ENCODE data around the gene RCBTB2.
A peak's percentile ranks its signal among the peaks of the same experiment; 100 is the strongest.

RCBTB2 gene

GRCh38 chr13:48569104-48569666 lies 36.3 kb upstream of the RCBTB2 start:
- H3K36me3 Mint-ChIP-seq, result no peaks in the 10 kb centered on the region
- peaks cover 7% of the 10 kb centered on the region for H3K4me1 Mint-ChIP-seq
- H3K27ac Mint-ChIP-seq, result no peak overlapping the region
- H3K27me3 Mint-ChIP-seq, result peaks cover 4% of the 10 kb centered on the region
- no peak overlapping the region for H3K4me3 Mint-ChIP-seq
- no peaks in the 10 kb centered on the region for H3K9me3 Mint-ChIP-seq

GRCh38 chr13:48568370-48569103 lies 35.7 kb upstream of the RCBTB2 start:
- Mint-ChIP-seq H3K36me3 (no peaks in the 10 kb centered on the region), H3K9me3 (no peaks in the 10 kb centered on the region), H3K27me3 (peaks cover 5% of the 10 kb centered on the region), H3K4me3 (no peak overlapping the region), H3K27ac (no peak overlapping the region), H3K4me1 (peaks cover 7% of the 10 kb centered on the region)

DNA sequence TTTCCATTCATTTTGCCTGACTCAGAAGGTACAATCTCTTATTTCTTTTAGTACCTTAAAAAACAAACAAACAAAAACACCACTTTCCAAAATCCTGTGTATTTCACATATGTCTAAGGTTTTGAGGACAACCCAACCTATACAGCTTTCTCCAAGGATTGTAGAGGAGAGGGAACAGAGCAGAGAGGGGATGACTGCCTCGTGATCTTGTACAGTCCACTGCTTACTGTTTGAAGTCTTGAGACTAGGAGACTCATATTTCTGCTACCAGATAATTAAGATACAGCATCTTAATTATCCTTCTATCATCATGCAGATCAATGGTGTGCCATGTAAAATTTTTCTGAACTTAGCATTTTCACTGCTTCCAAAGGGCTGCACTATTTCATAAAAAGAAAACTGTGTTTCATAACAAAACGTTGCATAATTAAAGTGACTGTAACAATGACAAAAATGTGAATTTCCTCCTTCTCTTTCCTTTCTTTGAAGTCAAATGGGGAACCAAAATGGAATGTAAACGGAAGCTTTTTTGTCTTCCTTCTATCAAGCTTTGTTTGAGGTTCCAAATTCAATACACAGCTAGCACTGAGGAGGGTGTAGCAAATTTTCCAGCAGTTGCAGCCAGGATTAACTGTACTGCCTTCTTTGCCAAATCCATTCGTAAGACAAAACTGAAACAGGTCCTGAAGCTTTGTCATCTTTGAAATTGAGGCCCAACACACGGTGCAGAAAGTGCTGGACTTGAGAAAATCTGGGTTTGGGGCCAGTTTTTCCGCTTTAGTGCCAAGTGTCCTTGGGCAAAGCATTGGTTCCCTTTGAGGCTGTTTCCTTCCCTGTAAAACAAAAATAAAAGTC lies 34.9 kb upstream of the RCBTB2 start:
- Mint-ChIP-seq H3K27me3 (peaks cover 5% of the 10 kb centered on the region), H3K4me1 (peaks cover 15% of the 10 kb centered on the region)

GRCh38 chr13:48564056-48564455 lies 31.2 kb upstream of the RCBTB2 start:
- no peaks in the 10 kb centered on the region for H3K36me3 Mint-ChIP-seq
- peaks cover 29% of the 10 kb centered on the region for H3K4me1 Mint-ChIP-seq
- no peak overlapping the region for H3K27ac Mint-ChIP-seq
- no peak overlapping the region for H3K4me3 Mint-ChIP-seq
- H3K27me3 Mint-ChIP-seq, result peaks cover 12% of the 10 kb centered on the region
- no peaks in the 10 kb centered on the region for H3K9me3 Mint-ChIP-seq

More for the DNA sequence above, 34.9 kb upstream of the RCBTB2 start:
- Mint-ChIP-seq H3K4me3 (no peak overlapping the region), H3K36me3 (no peaks in the 10 kb centered on the region), H3K27ac (peak overlapping the region; percentile 43), H3K9me3 (no peaks in the 10 kb centered on the region)

DNA sequence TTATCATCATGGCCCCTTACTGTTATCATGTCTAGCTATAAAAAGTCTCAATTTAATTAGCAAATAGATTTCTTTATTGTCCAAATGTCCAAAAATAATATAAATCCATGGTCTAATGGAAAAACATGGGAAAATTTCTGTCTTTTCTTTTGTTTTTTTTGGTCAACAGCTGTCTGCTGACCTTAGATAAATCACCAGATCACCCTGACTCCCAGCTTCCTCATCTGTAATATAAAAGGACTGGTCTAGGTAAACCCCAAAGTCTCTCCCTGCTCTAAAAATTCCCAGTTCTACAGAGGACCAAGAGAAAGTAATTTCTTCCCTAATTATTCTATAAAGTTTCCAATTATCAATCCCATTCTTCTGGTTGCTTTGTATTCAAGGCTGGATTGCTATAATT lies 30.7 kb upstream of the RCBTB2 start:
- Mint-ChIP-seq H3K9me3 (no peaks in the 10 kb centered on the region), H3K4me1 (peaks cover 29% of the 10 kb centered on the region), H3K27me3 (peaks cover 15% of the 10 kb centered on the region), H3K27ac (no peak overlapping the region), H3K4me3 (no peak overlapping the region), H3K36me3 (no peaks in the 10 kb centered on the region)

DNA sequence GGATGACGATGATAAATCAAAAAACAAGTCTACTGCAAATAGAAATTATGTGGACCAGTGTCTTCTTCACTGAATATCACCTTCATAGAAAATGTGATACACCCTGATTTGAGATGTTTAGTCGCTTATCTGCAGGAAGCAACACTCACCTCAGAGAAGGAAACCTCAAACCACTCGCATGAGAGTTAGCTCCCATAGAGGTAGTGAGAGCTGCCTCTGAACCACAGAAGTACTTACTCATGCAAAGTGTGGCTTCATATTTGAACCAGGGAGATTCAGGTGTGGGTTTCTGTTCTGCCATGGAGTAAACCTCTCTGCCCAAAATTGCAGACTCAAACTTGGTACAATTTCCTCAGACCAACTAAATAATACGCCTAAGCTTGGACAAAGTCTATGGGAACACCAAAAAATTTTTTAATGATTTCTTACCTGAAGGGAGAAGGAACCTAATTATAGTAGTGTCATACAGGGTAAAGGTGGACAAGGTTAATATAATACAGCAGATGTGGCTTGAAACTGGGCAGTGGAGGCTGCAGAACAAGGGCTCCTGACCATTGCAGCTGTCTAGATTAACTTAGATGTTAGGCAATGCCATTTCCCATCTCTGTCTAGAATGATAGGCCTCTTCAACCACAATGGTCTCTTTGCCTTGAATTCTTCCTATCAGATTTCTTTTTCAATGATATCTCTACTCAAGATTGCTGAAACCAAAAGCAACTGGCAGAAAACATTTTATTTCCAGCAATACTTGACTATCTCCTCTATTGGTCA lies 29.6 kb upstream of the RCBTB2 start:
- Mint-ChIP-seq H3K27me3 (peaks cover 18% of the 10 kb centered on the region), H3K4me3 (peak overlapping the region; percentile 16), H3K36me3 (no peaks in the 10 kb centered on the region), H3K4me1 (peaks cover 29% of the 10 kb centered on the region), H3K27ac (peak overlapping the region; percentile 36), H3K9me3 (no peaks in the 10 kb centered on the region)

- Mint-ChIP-seq H3K9me3 (no peaks in the 10 kb centered on the region), H3K36me3 (no peaks in the 10 kb centered on the region), H3K27ac (no peak overlapping the region), H3K27me3 (peaks cover 15% of the 10 kb centered on the region), H3K4me1 (peaks cover 29% of the 10 kb centered on the region), H3K4me3 (no peak overlapping the region)
These were observed 28.8 kb upstream of the RCBTB2 start for GRCh38 chr13:48561466-48562235.

DNA sequence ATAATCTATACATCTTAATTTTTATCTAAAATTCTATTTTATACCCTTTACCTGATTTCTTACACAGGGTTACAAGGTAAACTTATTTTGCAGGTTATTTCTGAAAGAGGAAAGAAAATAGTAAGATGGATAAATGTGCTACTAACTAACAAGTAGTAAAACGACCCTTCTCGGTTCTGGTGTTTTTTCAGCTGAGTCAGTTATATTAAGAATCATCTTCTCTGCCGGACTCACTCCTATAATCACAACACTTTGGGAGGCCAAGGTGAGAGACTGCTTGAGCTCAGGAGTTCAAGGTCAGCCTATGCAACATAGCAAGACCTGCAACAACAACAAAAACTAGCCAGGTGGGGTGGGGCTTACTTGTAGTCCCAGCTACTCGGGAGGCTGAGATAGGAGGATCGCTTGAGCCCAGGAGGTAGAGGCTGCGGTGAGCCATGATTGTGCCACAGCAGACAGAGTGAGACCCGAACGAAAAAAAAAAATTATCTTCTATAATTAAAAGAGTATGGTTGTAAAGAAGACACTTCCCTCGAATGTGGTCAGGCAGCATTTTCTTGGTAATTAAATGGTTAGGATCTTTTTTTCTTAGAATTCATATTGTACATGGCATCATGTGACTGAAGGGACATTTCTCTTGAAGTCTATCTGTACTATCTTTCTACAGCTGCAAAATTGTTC lies 27.9 kb upstream of the RCBTB2 start:
- Mint-ChIP-seq H3K27ac (no peak overlapping the region), H3K27me3 (peaks cover 15% of the 10 kb centered on the region), H3K36me3 (peaks cover 3% of the 10 kb centered on the region), H3K4me1 (peaks cover 29% of the 10 kb centered on the region), H3K4me3 (no peak overlapping the region), H3K9me3 (peaks cover under 1% of the 10 kb centered on the region)

DNA sequence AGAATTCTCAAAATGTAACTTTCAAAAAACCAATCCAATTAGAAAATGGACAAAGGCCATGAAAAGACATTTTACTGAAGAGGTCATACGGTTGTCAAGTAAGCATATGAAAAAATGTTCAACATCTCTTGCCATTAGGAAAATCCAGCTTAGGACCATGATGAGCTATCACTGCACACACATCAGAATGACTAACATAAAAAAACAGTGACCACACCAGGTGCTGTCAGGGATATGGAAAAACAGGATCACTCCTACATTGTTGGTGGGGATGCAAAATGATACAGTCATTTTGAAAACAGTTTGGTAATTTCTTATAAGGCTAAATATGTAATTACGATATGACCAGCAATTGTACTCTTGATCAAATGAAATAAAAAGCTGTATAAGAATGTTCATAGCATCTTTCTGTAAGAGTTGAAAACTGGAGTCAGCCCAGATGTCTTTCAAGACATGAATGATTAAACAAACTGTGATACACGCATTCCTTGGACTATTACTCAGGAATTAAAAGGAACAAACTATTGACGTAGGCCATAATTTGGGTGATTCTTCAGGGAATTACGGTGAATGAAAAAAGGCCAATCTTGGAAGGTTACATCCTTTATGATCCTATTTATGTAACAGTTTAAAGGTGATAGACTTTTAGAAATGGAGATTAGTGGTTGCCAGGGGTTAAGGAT lies 26.9 kb upstream of the RCBTB2 start:
- H3K27me3 Mint-ChIP-seq, result peaks cover 15% of the 10 kb centered on the region
- H3K36me3 Mint-ChIP-seq, result peaks cover 6% of the 10 kb centered on the region
- H3K27ac Mint-ChIP-seq, result no peak overlapping the region
- no peak overlapping the region for H3K4me3 Mint-ChIP-seq
- peaks cover 29% of the 10 kb centered on the region for H3K4me1 Mint-ChIP-seq
- peaks cover 4% of the 10 kb centered on the region for H3K9me3 Mint-ChIP-seq

- peaks cover 12% of the 10 kb centered on the region for H3K27me3 Mint-ChIP-seq
- peaks cover 12% of the 10 kb centered on the region for H3K4me1 Mint-ChIP-seq
- H3K27ac Mint-ChIP-seq, result no peak overlapping the region
- H3K4me3 Mint-ChIP-seq, result no peak overlapping the region
- peaks cover 6% of the 10 kb centered on the region for H3K36me3 Mint-ChIP-seq
- peaks cover 4% of the 10 kb centered on the region for H3K9me3 Mint-ChIP-seq
These were observed 23.9 kb upstream of the RCBTB2 start for GRCh38 chr13:48556817-48557216.

- H3K27ac Mint-ChIP-seq, result no peak overlapping the region
- peaks cover 6% of the 10 kb centered on the region for H3K36me3 Mint-ChIP-seq
- H3K9me3 Mint-ChIP-seq, result peaks cover 4% of the 10 kb centered on the region
- no peak overlapping the region for H3K4me3 Mint-ChIP-seq
- H3K4me1 Mint-ChIP-seq, result no peaks in the 10 kb centered on the region
- H3K27me3 Mint-ChIP-seq, result peaks cover 12% of the 10 kb centered on the region
These were observed 22.6 kb upstream of the RCBTB2 start for GRCh38 chr13:48555441-48555840.

GRCh38 chr13:48551329-48551728 lies 18.4 kb upstream of the RCBTB2 start:
- H3K27me3 Mint-ChIP-seq, result no peaks in the 10 kb centered on the region
- peaks cover 6% of the 10 kb centered on the region for H3K36me3 Mint-ChIP-seq
- H3K4me3 Mint-ChIP-seq, result no peak overlapping the region
- peaks cover 4% of the 10 kb centered on the region for H3K9me3 Mint-ChIP-seq
- H3K27ac Mint-ChIP-seq, result no peak overlapping the region
- no peaks in the 10 kb centered on the region for H3K4me1 Mint-ChIP-seq

- no peaks in the 10 kb centered on the region for H3K36me3 Mint-ChIP-seq
- no peaks in the 10 kb centered on the region for H3K27me3 Mint-ChIP-seq
- no peaks in the 10 kb centered on the region for H3K4me1 Mint-ChIP-seq
- H3K27ac Mint-ChIP-seq, result no peak overlapping the region
- H3K4me3 Mint-ChIP-seq, result no peak overlapping the region
- H3K9me3 Mint-ChIP-seq, result no peaks in the 10 kb centered on the region
These were observed 16.8 kb upstream of the RCBTB2 start for GRCh38 chr13:48549658-48550057.

- Mint-ChIP-seq H3K36me3 (no peaks in the 10 kb centered on the region), H3K4me1 (no peaks in the 10 kb centered on the region), H3K27me3 (no peaks in the 10 kb centered on the region), H3K9me3 (no peaks in the 10 kb centered on the region), H3K27ac (no peak overlapping the region), H3K4me3 (no peak overlapping the region)
These were observed 14.8 kb upstream of the RCBTB2 start for GRCh38 chr13:48547663-48548092.

All from activated naive CD4-positive, alpha-beta T cell treated with anti-CD3 and anti-CD28 coated beads, Interleukin-2, amount 50 U/mL, for 24 hours (primary cell).